ENCODE results near the gene CARS1. TPM values are rescaled to one million over a fixed set of nuclear protein-coding genes. Genes with fewer than 3 reads are reported as not detected.

Gene CARS1
- total and polyA plus RNA-seq, 2 of the 8 experiments (the other 6 are each of a cell fraction or from before 2014, with no cell fraction given), result 44.1 to 100 TPM

GRCh38 chr11:3058753-3059664, 1.8 kb upstream of the CARS1 start (continued):
- TF ChIP-seq CHD7 (IDR thresholded peaks at IDR 0.05; ENCODE audit: insufficient replicate concordance, low read length), result no peak
- TF ChIP-seq, protein P1, sequence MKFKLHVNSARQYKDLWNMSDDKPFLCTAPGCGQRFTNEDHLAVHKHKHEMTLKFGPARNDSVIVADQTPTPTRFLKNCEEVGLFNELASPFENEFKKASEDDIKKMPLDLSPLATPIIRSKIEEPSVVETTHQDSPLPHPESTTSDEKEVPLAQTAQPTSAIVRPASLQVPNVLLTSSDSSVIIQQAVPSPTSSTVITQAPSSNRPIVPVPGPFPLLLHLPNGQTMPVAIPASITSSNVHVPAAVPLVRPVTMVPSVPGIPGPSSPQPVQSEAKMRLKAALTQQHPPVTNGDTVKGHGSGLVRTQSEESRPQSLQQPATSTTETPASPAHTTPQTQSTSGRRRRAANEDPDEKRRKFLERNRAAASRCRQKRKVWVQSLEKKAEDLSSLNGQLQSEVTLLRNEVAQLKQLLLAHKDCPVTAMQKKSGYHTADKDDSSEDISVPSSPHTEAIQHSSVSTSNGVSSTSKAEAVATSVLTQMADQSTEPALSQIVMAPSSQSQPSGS (IDR thresholded peaks at IDR 0.05; ENCODE audit: low read length), result no peak
- peak; percentile 52 to 72 (median 59) for TF ChIP-seq CTCF (IDR thresholded peaks at IDR 0.05; ENCODE audit: control extremely low read depth in 1 of 3, insufficient read depth in 1 of 3, low read depth in 1 of 3, low read length in 3 of 3)
- no peak for TF ChIP-seq POLR2A (IDR thresholded peaks at IDR 0.05; ENCODE audit: control extremely low read depth in 1 of 2, low read depth in 2 of 2, low read length in 2 of 2)
